Measurements from ENCODE around the gene GOLT1A. TPM values are rescaled to one million over a fixed set of nuclear protein-coding genes. Genes with fewer than 3 reads are reported as not detected.

Gene GOLT1A
- total RNA-seq, 2 experiments from 2014 or later, result not detected

GRCh38 chr1:204221271-204221670, 7.5 kb upstream of the GOLT1A start:
- Mint-ChIP-seq H3K4me1 (no peaks in the 10 kb centered on the region), H3K36me3 (ENCODE audit: low read depth) (no peaks in the 10 kb centered on the region), H3K27me3 (no peaks in the 10 kb centered on the region), H3K27ac (no peak overlapping the region), H3K4me3 (no peak overlapping the region), H3K9me3 (no peaks in the 10 kb centered on the region)
- ChIA-PET CTCF (no interaction called here), POLR2A (no interaction called here)
- DNase-seq, result no peak

GRCh38 chr1:204219971-204220616, 6.3 kb upstream of the GOLT1A start:
- Mint-ChIP-seq H3K4me3 (no peak overlapping the region), H3K36me3 (ENCODE audit: low read depth) (no peaks in the 10 kb centered on the region), H3K27me3 (peaks cover 5% of the 10 kb centered on the region), H3K9me3 (no peaks in the 10 kb centered on the region), H3K4me1 (no peaks in the 10 kb centered on the region), H3K27ac (no peak overlapping the region)
- CTCF ChIA-PET, result no interaction called here
- POLR2A ChIA-PET, result no interaction called here
- DNase-seq, result no peak

GRCh38 chr1:204218552-204218951, 4.8 kb upstream of the GOLT1A start:
- POLR2A ChIA-PET, result no interaction called here
- Mint-ChIP-seq H3K27ac (no peak overlapping the region), H3K27me3 (peaks cover 8% of the 10 kb centered on the region), H3K4me1 (peaks cover 7% of the 10 kb centered on the region), H3K36me3 (ENCODE audit: low read depth) (no peaks in the 10 kb centered on the region), H3K4me3 (no peak overlapping the region), H3K9me3 (no peaks in the 10 kb centered on the region)
- no peak for DNase-seq
- CTCF ChIA-PET, result no interaction called here

- DNase-seq, result no peak
- Mint-ChIP-seq H3K27me3 (peaks cover 8% of the 10 kb centered on the region), H3K36me3 (ENCODE audit: low read depth) (no peaks in the 10 kb centered on the region), H3K27ac (no peak overlapping the region), H3K4me3 (no peak overlapping the region), H3K4me1 (peaks cover 7% of the 10 kb centered on the region), H3K9me3 (no peaks in the 10 kb centered on the region)
- ChIA-PET POLR2A (no interaction called here), CTCF (no interaction called here)
These were observed 3.8 kb upstream of the GOLT1A start for GRCh38 chr1:204217648-204218000.

- Mint-ChIP-seq H3K27ac (no peak overlapping the region), H3K4me3 (no peak overlapping the region), H3K4me1 (peaks cover 7% of the 10 kb centered on the region), H3K9me3 (no peaks in the 10 kb centered on the region), H3K36me3 (ENCODE audit: low read depth) (no peaks in the 10 kb centered on the region), H3K27me3 (peaks cover 8% of the 10 kb centered on the region)
- POLR2A ChIA-PET, result no interaction called here
- CTCF ChIA-PET, result no interaction called here
- no peak for DNase-seq
These were observed 3.3 kb upstream of the GOLT1A start for GRCh38 chr1:204216880-204217647.

- CTCF ChIA-PET, result interaction anchor here (1.1 to 1.6 kb wide), 3 partner anchors 9 to 148 kb away, joined by 3 to 5 read pairs (median 4); no protein-coding TSS in a partner anchor
- H3K4me1 Mint-ChIP-seq, result peaks cover 7% of the 10 kb centered on the region
- no peak overlapping the region for H3K27ac Mint-ChIP-seq
- no peaks in the 10 kb centered on the region for H3K9me3 Mint-ChIP-seq
- no peak for DNase-seq
- peaks cover 8% of the 10 kb centered on the region for H3K27me3 Mint-ChIP-seq
- no peak overlapping the region for H3K4me3 Mint-ChIP-seq
- no peaks in the 10 kb centered on the region for H3K36me3 Mint-ChIP-seq (ENCODE audit: low read depth)
- POLR2A ChIA-PET, result no interaction called here
These were observed 2.4 kb upstream of the GOLT1A start for GRCh38 chr1:204216236-204216635.

GRCh38 chr1:204212715-204213114, 1.1 kb downstream of the GOLT1A start:
- Mint-ChIP-seq H3K27me3 (peaks cover 9% of the 10 kb centered on the region), H3K4me1 (peaks cover 7% of the 10 kb centered on the region), H3K4me3 (no peak overlapping the region), H3K27ac (no peak overlapping the region), H3K36me3 (ENCODE audit: low read depth) (no peaks in the 10 kb centered on the region), H3K9me3 (no peaks in the 10 kb centered on the region)
- ChIA-PET POLR2A (no interaction called here), CTCF (no interaction called here)
- DNase-seq, result no peak

GRCh38 chr1:204211046-204211445, 2.7 kb downstream of the GOLT1A start:
- no peak for DNase-seq
- Mint-ChIP-seq H3K36me3 (ENCODE audit: low read depth) (no peaks in the 10 kb centered on the region), H3K9me3 (no peaks in the 10 kb centered on the region), H3K27me3 (peaks cover 21% of the 10 kb centered on the region), H3K27ac (no peak overlapping the region), H3K4me3 (no peak overlapping the region), H3K4me1 (peaks cover 7% of the 10 kb centered on the region)
- POLR2A ChIA-PET, result no interaction called here
- CTCF ChIA-PET, result interaction anchor here (0.8 kb wide), 1 partner anchor 44 kb away, joined by 3 read pairs; the partner anchor contains the start of gene REN

- POLR2A ChIA-PET, result no interaction called here
- Mint-ChIP-seq H3K9me3 (no peaks in the 10 kb centered on the region), H3K27ac (no peak overlapping the region), H3K36me3 (ENCODE audit: low read depth) (no peaks in the 10 kb centered on the region), H3K4me3 (no peak overlapping the region), H3K27me3 (peaks cover 33% of the 10 kb centered on the region), H3K4me1 (no peaks in the 10 kb centered on the region)
- CTCF ChIA-PET, result interaction anchor here (0.6 to 2.6 kb wide), 20 partner anchors 9 to 346 kb away, joined by 3 to 18 read pairs (median 4); partner anchors contain the start of gene REN
- DNase-seq, result peak; percentile 73
These were observed 6.6 kb downstream of the GOLT1A start for GRCh38 chr1:204207136-204207616.

GRCh38 chr1:204206121-204206520, 7.7 kb downstream of the GOLT1A start:
- POLR2A ChIA-PET, result no interaction called here
- no peak for DNase-seq
- Mint-ChIP-seq H3K9me3 (no peaks in the 10 kb centered on the region), H3K4me1 (no peaks in the 10 kb centered on the region), H3K27ac (no peak overlapping the region), H3K27me3 (peaks cover 35% of the 10 kb centered on the region), H3K4me3 (no peak overlapping the region), H3K36me3 (ENCODE audit: low read depth) (no peaks in the 10 kb centered on the region)
- CTCF ChIA-PET, result interaction anchor here (0.8 to 2.6 kb wide), 7 partner anchors 15 to 601 kb away, joined by 3 to 18 read pairs (median 5); no protein-coding TSS in a partner anchor

GRCh38 chr1:204205486-204205885, 8.3 kb downstream of the GOLT1A start:
- no peak for DNase-seq
- H3K36me3 Mint-ChIP-seq (ENCODE audit: low read depth), result no peaks in the 10 kb centered on the region
- CTCF ChIA-PET, result interaction anchor here (1.4 to 2.6 kb wide), 3 partner anchors 15 to 601 kb away, joined by 3 to 18 read pairs (median 8); no protein-coding TSS in a partner anchor
- H3K4me1 Mint-ChIP-seq, result no peaks in the 10 kb centered on the region
- H3K27ac Mint-ChIP-seq, result no peak overlapping the region
- POLR2A ChIA-PET, result no interaction called here
- no peaks in the 10 kb centered on the region for H3K9me3 Mint-ChIP-seq
- H3K27me3 Mint-ChIP-seq, result peaks cover 36% of the 10 kb centered on the region
- H3K4me3 Mint-ChIP-seq, result no peak overlapping the region

- ChIA-PET CTCF (interaction anchor here (1.4 kb wide), 1 partner anchor 602 kb away, joined by 3 read pairs; no protein-coding TSS in a partner anchor), POLR2A (no interaction called here)
- Mint-ChIP-seq H3K36me3 (ENCODE audit: low read depth) (no peaks in the 10 kb centered on the region), H3K4me3 (no peak overlapping the region), H3K27ac (no peak overlapping the region), H3K27me3 (peaks cover 36% of the 10 kb centered on the region), H3K4me1 (no peaks in the 10 kb centered on the region), H3K9me3 (no peaks in the 10 kb centered on the region)
- no peak for DNase-seq
These were observed 8.8 kb downstream of the GOLT1A start for GRCh38 chr1:204204944-204205343.

- no peak overlapping the region for H3K4me3 Mint-ChIP-seq
- no peak overlapping the region for H3K27ac Mint-ChIP-seq
- H3K27me3 Mint-ChIP-seq, result peaks cover 36% of the 10 kb centered on the region
- POLR2A ChIA-PET, result no interaction called here
- H3K4me1 Mint-ChIP-seq, result no peaks in the 10 kb centered on the region
- no peaks in the 10 kb centered on the region for H3K9me3 Mint-ChIP-seq
- CTCF ChIA-PET, result no interaction called here
- no peak for DNase-seq
- no peaks in the 10 kb centered on the region for H3K36me3 Mint-ChIP-seq (ENCODE audit: low read depth)
These were observed 10.5 kb downstream of the GOLT1A start for GRCh38 chr1:204203206-204203767.
